Stimulated activated CD8-positive, alpha-beta memory T cell treated with anti-CD3 and anti-CD28 coated beads, Interleukin-7, amount 100 ng/mL, for 24 hours (primary cell): ENCODE measurements around the gene ALOX12.

Experiments
- DNase-seq: peaks from one replicate; pipeline ENCODE4 v3.0.0-alpha.2; 2020; ENCODE audit warnings: low read depth

Gene ALOX12

GRCh38 chr17:7021993-7022778, 26.3 kb downstream of the ALOX12 start:
- DNase-seq = peak; percentile 64

GRCh38 chr17:7022781-7023571, 27.1 kb downstream of the ALOX12 start, which contains the start of gene BCL6B:
Gene BCL6B (plus strand): TSS chr17:7023050. CDS start chr17:7023672, 622 bp downstream.
- DNase-seq = no peak

GRCh38 chr17:7023576-7024401, 27.9 kb downstream of the ALOX12 start:
- DNase-seq = peak; percentile 93

GRCh38 chr17:7024402-7024785, 28.5 kb downstream of the ALOX12 start:
- no peak for DNase-seq

- no peak for DNase-seq
Observed at GRCh38 chr17:7025245-7025644, 29.4 kb downstream of the ALOX12 start.

- no peak for DNase-seq
Observed at GRCh38 chr17:7026471-7027115, 30.7 kb downstream of the ALOX12 start.

GRCh38 chr17:7027335-7027734, 31.5 kb downstream of the ALOX12 start:
- no peak for DNase-seq

GRCh38 chr17:7029096-7029495, 33.2 kb downstream of the ALOX12 start:
- no peak for DNase-seq

GRCh38 chr17:7029659-7030058, 33.8 kb downstream of the ALOX12 start:
- DNase-seq = no peak

GRCh38 chr17:7034955-7035590, 39.2 kb downstream of the ALOX12 start:
- no peak for DNase-seq

- DNase-seq = peak; percentile 96
Observed at GRCh38 chr17:7035591-7036368, 39.9 kb downstream of the ALOX12 start, which contains the start of gene SLC16A13. Gene SLC16A13 (plus strand): TSS chr17:7036015. CDS start chr17:7036383, 368 bp downstream.

GRCh38 chr17:7038025-7038862, 42.4 kb downstream of the ALOX12 start:
- DNase-seq = no peak

GRCh38 chr17:7039832-7040231, 44.0 kb downstream of the ALOX12 start:
- DNase-seq = no peak

- DNase-seq = no peak
Observed at GRCh38 chr17:7041607-7042500, 46.0 kb downstream of the ALOX12 start.

- DNase-seq = no peak
Observed at GRCh38 chr17:7042501-7043181, 46.8 kb downstream of the ALOX12 start.

- no peak for DNase-seq
Observed at GRCh38 chr17:7043182-7043496, 47.3 kb downstream of the ALOX12 start.

GRCh38 chr17:7043497-7044198, 47.8 kb downstream of the ALOX12 start, which contains the start of gene SLC16A11:
Gene SLC16A11 (minus strand): TSS chr17:7044092. CDS start chr17:7043513, 579 bp downstream.
- no peak for DNase-seq
